Stimulated activated CD4-positive, alpha-beta T cell treated with anti-CD3 and anti-CD28 coated beads, Interleukin-2, amount 100 ng/mL, for 24 hours (primary cell): Measurements from ENCODE around the gene TNFAIP8.

Experiments
- DNase-seq, 2 donors: peaks; one replicate each; pipeline ENCODE4 v3.0.0-alpha.2; 2020

The TNFAIP8 gene

GRCh38 chr5:119355685-119356611, at the start of gene TNFAIP8:
Gene TNFAIP8 (plus strand): TSS chr5:119356019. CDS start chr5:119356091, 72 bp downstream.
- DNase-seq: peak; percentile 84 to 86

DNA sequence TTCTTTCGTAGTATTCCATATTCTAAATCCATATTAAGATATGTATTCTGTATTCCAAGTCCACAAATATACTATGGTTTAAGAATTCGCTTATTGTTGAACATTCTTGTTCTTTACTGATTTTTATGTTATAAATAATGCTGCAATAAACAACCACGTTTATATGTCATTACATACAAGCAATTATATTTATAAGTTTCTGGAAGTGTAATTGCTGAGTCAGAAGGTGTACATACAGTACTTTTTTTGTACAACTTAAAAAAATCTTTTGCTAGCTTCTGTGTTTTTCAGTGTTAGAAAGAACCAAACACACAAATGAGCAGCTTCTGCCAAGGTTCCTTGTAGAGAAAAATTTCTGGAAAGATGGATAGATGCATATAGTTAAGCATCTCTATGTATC, 48.6 kb upstream of the TNFAIP8 start:
- no peak for DNase-seq

- DNase-seq: no peak
These were observed 46.5 kb upstream of the TNFAIP8 start for GRCh38 chr5:119309326-119309725.

GRCh38 chr5:119311688-119312087, 44.1 kb upstream of the TNFAIP8 start:
- no peak for DNase-seq

DNA sequence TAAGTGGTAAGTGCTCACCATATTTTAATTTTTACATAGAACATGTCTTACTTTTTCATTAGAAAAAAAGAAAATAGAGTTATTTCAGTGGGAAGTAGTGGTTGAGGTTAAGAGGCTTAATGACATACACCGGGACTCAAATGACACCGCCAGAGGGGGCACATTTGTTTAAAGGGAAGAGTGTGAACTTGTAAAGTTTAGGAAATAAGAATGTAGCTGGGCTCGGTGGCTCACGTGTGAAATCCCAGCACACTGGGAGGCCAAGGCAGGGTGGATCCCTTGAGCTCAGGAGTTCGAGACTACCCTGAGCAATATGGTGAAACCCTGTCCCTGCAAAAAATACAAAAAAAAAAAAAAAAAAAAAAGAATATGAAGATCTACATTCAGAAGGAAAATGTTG, 43.4 kb upstream of the TNFAIP8 start:
- DNase-seq: no peak

DNA sequence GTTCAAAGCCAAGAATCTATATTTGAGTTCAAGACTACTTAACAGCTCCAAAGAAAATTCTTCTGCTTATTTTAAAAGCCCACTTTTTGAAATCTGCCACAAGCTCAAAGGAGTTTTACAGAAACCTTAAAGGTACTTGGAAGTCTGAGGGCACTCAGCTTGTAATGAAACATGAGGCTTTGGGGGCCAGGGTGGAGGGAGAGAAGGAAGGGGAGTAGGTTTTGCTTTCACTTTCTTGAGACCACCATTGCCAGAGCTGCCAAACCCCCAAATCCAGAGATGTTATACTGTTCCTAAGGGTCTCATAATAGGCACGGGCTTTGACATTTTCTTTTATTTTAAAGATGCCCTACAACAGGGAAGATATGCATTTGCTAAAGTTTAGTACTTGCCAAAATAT, 42.6 kb upstream of the TNFAIP8 start:
- no peak for DNase-seq

DNA sequence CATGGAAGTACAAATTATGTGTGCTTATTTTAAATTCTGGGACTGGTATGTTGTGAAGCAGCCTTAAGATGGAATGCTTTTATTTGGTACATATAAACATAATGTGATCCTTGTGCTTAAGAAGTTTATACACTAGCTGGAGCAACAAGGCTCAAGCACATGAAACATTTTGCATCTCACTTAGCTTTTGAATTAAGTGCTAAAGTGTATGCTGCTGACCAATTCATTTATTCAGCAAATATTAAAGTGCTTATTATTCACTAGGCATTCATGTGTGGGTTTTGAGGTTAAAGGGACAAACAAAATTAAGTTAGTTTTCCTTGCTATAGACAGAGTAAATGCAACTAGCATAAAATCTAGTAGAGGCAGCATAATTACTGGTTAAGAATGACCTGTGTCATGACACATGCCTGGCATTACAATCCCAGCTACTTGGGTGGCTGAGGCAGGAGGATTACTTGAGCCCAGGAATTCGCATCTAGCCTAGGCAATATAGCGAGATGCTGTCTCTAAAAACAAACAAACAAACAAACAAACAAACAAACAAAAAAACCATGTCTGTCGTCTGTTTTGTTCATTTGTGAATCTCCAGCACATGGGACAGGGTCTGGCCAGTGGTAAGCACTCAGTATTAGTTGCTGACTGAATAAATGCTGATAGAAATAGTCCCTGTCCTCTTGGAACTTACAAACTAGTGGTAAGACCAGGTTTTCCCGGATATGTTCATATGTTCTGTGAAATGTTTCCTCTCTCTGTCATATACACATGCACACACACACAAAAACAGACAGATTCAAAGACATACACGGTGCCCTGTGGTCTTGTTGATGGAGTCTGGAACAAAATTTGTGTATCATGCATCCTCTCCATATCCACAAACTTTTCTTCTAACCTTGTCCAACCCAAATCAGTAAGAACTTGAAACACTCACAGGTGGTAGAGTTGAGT, 41.9 kb upstream of the TNFAIP8 start:
- no peak for DNase-seq

DNA sequence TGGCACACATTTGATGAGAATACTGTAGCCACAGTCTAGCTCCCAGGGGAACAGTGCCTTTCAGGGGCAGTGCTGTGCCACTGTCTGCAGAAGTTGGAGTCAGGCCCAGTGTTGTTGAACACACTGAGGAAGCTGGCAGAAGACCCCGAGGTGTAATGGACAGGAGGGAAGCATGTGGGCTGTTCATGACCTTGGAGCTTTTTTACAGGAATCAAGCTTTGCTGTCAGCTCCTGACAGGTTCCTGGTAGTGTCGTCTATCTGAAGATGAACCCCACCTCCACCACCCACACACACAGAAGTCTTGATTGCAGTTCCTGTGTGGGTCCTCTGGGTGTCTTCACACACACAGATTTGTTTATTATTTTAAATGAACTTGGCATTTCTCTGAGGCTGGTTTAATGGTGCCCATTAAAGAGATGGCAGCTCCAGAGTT, 40.3 kb upstream of the TNFAIP8 start:
- DNase-seq: peak; percentile 51 to 67

DNA sequence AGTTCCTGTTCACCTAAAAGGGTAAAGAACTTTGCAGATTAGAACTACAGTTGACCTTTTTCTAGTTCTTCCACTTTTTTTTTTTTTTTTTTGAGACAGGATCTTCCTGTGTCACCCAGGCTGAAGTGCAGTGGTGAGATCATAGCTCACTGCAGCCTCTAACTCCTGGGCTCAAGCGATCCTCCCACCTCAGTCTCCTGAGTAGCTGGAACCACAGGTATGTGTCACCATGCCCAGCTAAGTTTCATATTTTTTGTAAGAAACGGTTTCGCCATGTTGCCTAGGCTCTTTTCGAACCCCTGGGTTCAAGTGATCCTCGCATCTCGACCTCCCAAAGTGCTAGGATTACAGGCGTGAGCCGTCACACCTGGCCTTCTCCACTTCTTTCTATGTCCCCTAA, 39.7 kb upstream of the TNFAIP8 start:
- peak in 1 of 2 donors; percentile 26 for DNase-seq

DNA sequence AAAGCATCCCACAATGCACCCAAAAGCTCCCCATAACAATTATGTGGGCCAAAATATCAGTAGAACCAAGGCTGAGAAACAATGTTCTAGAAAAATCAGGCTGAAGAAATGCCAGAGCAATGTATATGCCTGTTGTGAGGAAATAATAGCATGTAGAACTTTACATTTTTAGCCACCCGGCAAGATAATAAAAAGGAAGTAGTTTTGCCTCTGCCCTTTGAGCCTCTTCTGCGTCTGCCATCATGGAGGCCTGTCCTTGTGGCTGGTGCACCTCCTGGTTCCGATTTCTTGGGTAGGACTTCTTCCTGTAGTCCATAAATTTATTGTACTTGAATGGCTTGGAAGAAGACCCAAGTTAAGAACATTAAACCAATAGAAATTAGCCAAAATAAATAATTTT, 38.9 kb upstream of the TNFAIP8 start:
- DNase-seq: no peak

GRCh38 chr5:119318256-119318894, 37.4 kb upstream of the TNFAIP8 start:
- peak in 1 of 2 donors; percentile 22 for DNase-seq

- DNase-seq: no peak
These were observed 36.4 kb upstream of the TNFAIP8 start for GRCh38 chr5:119319401-119319800.

DNA sequence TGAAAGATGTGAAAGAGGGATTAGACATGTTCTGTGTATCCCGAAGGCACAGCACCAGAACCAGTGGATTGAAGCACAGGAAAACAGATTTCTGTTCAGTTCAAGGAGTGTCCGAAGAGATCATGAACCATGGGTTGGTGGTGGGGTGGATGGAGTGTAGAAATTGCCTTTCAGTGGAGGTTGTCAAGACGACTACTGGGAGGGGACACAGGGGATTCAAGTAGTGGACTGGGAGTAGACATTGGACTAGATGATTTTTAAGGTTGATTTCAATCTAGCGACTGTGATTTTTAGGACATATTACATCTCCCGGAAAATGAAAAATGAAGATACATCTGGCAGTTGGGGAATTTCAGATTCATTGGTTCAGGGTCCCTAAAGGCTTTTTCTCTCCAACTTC, 35.9 kb upstream of the TNFAIP8 start:
- DNase-seq: no peak

DNA sequence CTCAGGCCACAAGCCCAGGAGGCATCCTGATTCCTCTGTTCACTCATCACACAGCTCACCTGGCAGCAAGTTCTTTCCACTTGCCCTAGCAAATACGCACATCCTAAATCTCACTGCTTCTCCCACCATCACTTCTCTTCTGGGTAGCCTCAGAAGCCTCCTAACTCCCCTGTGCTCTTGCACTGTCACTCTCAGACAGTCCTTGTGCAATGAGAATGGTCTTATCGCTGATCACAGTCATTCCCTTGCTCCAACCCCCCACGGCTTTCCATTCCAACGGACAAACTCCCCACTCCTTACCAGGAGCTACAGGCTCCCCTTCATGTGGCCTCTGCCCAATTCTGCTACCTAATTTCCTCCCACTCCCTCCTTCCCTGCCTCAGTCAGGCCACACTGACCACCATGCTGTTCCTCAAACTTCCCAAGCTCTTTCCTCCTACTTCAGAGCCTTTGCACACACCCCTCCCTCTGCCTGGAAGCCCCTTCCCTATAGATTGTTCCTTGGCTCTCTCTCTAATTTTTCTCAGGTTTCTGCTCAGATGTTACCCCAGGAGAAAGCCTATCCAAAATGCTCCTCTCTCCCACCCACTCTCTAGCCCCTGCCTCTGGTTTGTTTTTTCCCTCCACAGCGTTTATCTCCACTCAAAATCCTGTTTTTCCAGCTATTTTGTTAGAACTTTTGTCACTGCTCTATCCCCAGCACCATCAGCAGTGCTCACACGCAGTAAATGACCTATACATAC, 34.1 kb upstream of the TNFAIP8 start:
- DNase-seq: no peak

DNA sequence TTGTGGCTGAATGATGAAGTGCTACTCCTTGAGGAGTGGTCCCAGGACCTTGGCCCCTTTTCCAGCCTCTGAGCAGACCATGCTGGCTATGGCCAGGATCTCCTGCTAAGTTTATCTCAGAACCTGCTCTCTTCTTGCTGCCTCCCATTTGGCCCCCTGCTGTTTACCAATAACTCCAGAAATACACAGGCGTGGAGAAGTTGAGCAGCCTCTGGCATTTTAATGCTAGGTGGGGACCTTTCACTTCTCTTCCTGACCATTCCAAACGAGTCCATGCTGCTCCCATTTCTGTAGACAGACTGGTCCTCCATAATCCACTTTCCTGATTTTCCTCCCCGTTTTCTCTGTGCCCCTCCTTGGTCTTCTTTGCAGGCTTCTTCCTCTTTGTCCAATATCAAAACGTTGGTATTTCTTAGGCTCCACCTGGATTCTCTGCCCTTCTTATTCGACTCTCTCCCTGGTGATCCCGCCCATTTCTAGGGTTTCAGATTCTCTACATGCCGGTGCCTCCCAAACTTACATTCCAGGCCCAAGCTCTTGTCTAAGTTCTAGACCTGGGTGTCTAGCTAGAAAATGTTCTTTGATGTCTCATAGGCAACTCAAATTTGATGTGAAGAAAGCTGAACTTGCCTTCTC, 33.4 kb upstream of the TNFAIP8 start:
- DNase-seq: no peak

DNA sequence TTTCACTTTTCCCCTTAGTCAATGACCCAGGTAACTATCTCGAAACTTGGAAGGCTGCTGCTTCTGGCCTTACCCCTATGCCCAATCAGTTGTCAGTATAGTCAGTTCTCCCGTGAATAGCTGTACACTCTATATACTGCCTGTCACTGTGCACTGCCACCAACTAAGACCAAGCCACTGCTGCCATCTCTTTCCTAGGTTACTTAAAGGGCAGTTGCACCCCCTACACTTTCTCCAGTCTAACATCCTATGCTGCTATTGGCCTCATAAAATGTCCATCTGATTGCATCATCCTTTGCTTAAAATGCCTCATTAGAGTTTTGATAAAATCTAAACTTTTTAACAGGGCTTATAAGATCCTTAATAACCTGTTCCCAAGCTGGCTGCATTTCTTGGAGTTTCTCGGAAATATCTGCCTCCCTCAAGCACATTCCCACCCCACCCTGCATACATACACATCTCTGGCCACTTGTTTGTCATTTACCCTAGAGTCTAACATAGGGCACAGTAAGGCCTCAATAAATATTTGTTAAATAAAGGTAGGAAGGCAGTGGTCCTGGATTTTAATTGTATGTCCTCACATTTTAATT, 32.8 kb upstream of the TNFAIP8 start:
- no peak for DNase-seq

- no peak for DNase-seq
These were observed 32.2 kb upstream of the TNFAIP8 start for GRCh38 chr5:119323601-119324000.

DNA sequence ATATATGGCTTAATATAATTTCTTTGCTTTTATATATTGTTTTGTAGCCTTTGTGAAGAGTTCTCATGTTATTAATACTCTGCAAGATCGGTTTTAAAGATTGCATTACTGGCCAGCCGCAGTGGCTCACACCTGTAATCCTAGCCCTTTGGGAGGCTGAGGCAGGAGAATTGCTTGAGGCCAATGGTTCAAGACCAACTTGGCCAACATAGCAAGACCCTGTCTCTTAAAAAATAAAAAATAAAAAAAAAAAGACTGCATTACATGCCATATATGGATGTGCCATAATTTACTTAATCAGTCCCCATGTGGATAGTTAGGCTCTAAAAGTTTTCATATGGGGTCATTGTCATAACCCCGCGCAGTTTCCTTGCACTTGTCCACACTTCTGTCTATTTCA, 31.0 kb upstream of the TNFAIP8 start:
- no peak for DNase-seq

- DNase-seq: peak; percentile 66 to 73
These were observed 28.8 kb upstream of the TNFAIP8 start for GRCh38 chr5:119327018-119327417.

GRCh38 chr5:119328753-119329602, 26.8 kb upstream of the TNFAIP8 start:
- DNase-seq: peak; percentile 59 to 60
